Fibroblast of the conjunctiva (primary cell): ENCODE results near the gene FIGNL1.
"Not testable (repeated sequence)": the region's sequence is repeated elsewhere in the genome, so short reads cannot be mapped to it uniquely, and the experiment has no call there.

Source experiments
- DNase-seq: peaks from one replicate; pipeline ENCODE4 v3.0.0-alpha.2; 2010; ENCODE audit warnings: low read depth

Gene FIGNL1

GRCh38 chr7:50471970-50472369 lies 21.8 kb upstream of the FIGNL1 start:
- DNase-seq = no peak

- no peak for DNase-seq
These were observed 20.4 kb upstream of the FIGNL1 start for GRCh38 chr7:50470250-50471163.

- DNase-seq = no peak
These were observed 19.0 kb upstream of the FIGNL1 start for GRCh38 chr7:50469181-50469580.

- peak; percentile 69 for DNase-seq
These were observed 17.9 kb upstream of the FIGNL1 start for GRCh38 chr7:50467817-50468610.

GRCh38 chr7:50466815-50467585 lies 16.9 kb upstream of the FIGNL1 start:
- DNase-seq = no peak

DNA sequence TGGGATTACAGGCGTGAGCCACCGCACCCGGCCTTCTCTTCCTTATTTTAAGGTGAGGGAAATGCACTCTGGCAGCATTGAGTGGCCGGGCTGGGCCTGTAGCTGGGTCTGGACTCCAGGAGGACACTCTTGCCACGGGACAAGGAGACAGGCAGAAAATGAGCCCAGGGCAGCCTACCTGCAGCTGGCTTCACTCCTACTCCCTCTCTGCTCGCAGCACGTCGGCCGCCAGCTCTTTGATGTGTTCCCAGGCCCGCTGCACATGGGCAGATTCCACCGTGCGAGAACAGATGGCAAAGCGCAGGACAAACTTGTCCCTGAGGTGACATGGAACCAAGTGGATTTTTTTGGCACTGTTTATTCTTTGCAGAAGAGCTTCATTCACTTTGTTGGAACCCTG lies 12.9 kb upstream of the FIGNL1 start:
- no peak for DNase-seq

GRCh38 chr7:50462361-50462760 lies 12.2 kb upstream of the FIGNL1 start:
- DNase-seq = no peak

GRCh38 chr7:50461695-50462094 lies 11.5 kb upstream of the FIGNL1 start:
- no peak for DNase-seq

DNA sequence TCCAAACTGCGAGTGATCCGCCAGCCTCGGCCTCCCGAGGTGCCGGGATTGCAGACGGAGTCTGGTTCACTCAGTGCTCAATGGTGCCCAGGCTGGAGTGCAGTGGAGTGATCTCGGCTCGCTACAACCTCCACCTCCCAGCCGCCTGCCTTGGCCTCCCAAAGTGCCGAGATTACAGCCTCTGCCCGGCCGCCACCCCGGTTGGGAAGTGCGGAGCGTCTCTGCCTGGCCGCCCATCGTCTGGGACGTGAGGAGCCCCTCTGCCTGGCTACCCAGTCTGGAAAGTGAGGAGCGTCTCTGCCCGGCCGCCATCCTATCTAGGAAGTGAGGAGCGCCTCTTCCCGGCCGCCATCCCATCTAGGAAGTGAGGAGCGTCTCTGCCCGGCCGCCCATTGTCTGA lies 9.0 kb upstream of the FIGNL1 start:
- not testable (repeated sequence) for DNase-seq

DNA sequence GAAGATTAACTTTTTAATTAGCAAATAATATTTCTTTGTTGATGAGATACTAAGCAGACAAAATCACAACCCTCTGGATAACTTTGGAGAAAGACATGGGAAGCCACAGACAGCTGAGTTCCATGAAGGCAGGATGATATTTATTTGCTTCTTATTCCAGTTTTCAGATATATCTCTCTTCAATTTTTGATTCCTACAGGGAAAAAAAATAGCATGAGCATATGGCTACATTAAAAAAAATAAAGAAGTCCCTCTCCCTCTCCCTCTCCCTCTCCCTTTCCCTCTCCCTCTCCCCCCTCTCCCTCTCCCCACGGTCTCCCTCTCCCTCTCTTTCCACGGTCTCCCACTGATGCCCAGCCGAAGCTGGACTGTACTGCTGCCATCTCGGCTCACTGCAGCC lies 8.5 kb upstream of the FIGNL1 start:
- DNase-seq = not testable (repeated sequence)

DNA sequence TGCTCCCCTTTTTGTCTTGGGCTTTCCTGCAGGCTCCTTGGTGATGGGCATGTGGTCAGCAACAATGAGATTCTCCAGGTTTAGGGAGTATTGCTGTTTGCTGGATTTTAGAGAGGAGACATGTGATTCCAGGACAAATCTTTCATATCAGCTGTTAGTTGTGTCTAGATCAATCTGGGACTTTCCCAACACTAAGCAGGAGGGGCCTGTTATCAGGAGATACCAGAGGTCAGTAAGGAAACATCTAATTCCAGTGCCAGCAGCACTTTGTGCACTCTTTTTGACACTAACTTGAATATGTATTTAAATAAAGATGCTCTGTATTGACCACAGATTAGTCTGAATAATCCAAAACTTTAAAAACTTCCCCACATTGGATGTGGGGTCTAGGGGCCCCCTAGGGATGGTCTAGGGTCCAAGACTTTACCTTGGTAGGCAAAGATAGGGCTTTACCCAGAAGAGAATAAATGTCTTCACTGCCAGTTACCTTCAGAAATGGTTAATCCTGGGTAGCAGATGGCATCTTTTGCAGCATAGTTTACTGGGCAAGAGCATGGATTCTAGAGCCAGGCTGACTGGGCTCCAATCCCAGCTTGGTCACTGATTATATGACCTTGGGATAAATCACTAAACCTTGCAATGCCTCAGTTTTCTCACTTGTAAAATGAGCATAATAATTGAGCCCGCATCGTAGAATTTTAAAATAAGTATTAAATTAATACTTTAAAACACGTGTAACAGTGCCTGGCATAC lies 6.4 kb upstream of the FIGNL1 start:
- DNase-seq = no peak

DNA sequence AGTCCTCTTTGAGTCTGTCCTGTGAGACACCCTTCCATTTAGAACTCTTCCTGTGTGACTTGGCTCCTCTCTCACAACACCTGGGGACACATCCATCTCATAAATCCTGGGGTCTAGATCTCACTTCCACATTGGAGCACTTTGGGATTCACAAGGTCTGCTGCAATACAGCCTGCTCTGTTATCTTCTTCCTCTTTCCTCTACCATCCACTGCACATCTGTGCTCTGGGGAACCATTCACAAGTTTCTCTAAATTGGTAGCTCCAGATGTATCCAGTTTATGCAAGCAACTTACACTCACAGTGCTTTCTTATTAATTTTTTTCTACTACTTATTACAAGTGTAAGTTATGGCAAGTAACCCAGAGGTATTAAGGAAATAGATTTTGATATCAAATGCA lies 5.5 kb upstream of the FIGNL1 start:
- no peak for DNase-seq

GRCh38 chr7:50454968-50455367 lies 4.8 kb upstream of the FIGNL1 start:
- no peak for DNase-seq

- DNase-seq = no peak
These were observed 461 bp upstream of the FIGNL1 start for GRCh38 chr7:50450590-50451032.

GRCh38 chr7:50449501-50449880 lies 659 bp downstream of the FIGNL1 start:
- DNase-seq = no peak

DNA sequence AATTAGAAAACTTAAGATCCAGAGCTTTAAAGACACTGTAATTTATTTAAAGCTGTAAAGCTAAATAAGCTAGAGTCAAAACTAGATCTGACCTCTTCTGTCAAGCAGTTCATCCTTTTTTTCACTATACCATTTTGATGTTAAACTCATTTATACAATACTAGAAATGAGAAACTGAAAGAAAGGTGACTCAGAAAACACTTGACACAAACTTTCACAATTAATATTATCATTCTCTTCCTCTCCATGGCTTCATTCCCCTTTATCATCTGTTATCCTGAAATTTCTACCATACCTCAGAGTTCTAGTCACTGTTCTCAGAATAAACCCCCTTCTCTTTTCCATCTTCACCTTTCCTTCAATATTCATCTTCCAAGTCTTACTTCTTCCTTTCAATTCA lies 1.3 kb downstream of the FIGNL1 start:
- DNase-seq = no peak

GRCh38 chr7:50446542-50446960 lies 3.6 kb downstream of the FIGNL1 start:
- peak; percentile 13 for DNase-seq

DNA sequence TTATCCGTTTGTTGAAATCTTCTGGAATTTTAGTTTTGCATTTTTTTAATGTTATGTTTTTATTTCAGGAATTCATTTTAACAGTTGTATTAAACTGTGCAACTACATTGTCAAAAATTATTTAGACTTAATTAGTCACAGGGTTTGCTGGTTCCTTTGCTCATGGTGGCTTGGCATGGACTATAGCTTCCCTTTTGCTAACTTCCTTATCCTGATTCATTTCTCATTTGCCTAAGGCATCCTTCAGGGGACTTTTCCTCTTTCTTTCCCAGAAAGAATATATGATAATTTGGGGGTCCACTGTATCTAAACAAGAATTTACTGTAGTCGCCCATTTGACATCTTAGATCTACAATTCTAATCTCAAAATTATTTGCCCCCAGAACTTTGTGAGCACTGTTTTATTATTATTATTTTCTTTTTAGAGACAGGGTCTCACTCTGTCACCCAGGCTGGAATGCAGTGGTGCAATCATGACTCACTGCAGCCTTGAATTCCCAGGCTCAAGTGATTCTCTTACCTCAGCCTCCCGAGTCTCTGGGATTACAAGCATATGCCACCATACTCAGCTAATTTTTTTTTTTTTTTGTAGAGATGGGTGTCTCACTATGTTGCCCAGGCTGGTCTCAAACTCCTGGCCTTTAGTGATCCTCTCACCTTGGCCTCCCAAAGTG lies 13.9 kb downstream of the FIGNL1 start:
- peak; percentile 10 for DNase-seq

DNA sequence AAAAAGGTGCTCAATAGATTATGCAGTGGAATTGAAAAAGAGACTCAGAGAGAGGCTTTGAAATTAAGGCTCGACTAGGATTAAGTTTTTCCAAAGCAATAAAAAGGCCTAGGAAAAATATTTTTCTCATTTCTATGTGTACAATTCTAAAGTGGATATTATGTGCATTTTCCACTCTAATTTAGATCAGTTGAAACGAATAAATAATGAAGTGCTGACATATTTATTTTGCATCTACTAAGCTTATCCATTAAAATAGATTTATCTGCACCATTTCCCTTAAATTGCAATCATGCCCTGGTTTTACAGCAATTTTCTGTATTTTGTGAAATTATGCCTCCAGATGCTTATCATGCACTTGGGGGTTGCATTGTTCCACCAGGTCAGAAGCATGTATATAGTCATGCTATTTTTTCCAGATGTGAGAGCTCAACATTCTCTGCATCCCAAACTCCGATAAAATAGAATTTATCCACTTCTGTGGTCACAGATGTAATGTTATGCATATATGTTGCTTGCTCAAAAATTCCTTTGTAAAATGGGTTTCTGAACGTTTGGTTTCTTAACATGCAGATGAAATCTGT lies 18.3 kb downstream of the FIGNL1 start:
- no peak for DNase-seq

- DNase-seq = no peak
These were observed 18.8 kb downstream of the FIGNL1 start for GRCh38 chr7:50431316-50431715.

DNA sequence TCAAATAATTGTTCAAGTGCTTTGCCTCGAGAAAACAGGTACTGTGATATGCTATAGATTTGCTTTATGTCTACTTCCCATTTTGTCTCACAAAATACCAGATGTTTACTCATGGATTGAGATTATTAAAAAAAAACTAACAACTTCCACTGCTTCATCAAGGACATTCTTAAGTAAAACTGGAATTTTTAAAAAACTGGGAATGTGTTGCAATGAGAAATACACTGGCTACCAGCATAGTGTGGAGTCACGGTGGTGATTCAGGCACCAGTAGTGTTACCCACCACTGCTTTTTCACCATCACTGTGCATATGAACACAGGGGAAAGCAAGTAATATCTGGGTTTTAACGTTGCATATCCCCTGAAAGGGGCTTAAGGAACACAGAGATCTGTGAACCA lies 21.2 kb downstream of the FIGNL1 start:
- DNase-seq = no peak
